A204.1 (cell line): ENCODE results near the gene ITIH5.

Source experiments
- FAIRE-seq: peaks from 2 replicates; lab custom pipeline; 2012; peaks lifted over from hg19 to GRCh38; lab: Jason Lieb, UNC

Gene ITIH5

DNA sequence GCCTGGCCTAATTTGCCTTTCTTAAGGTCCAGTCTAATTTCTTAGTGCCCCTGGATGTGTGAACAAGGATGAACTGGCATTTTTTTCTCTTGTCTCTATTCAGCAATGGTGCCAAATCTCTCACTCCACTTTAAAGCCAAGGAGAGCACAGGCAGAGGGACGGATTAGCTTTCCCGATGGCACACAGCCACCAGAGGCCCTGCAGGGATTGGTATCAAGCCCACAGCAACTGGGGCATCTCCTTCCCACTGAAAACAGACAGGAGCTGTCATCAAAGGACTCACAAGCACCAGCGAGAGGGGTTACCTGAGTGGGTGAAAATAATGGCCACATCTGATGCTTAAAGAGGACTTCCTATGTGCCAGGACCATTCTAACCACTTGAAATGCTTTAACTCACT is 83.1 kb downstream of the ITIH5 start:
- no peak for FAIRE-seq

DNA sequence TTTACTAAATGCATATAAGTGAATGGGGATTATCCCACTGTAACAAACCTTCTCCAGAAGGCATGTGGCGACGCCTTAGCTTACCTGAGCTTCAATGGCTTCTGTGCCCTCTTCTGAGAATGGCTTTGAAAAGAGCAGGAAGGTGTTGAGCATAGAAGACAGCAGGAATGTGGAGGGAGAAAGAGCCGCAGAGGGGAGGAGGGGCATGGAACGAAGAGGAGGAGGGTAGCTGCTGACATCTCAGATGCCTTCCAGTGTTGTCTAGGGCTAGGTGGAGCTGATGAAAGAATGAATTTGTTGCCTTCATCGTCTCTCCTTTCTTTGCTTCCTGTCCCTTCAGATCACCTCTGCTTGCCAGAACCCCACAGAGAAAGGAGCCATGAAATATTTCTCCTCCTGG is 86.2 kb downstream of the ITIH5 start:
- FAIRE-seq: no peak

DNA sequence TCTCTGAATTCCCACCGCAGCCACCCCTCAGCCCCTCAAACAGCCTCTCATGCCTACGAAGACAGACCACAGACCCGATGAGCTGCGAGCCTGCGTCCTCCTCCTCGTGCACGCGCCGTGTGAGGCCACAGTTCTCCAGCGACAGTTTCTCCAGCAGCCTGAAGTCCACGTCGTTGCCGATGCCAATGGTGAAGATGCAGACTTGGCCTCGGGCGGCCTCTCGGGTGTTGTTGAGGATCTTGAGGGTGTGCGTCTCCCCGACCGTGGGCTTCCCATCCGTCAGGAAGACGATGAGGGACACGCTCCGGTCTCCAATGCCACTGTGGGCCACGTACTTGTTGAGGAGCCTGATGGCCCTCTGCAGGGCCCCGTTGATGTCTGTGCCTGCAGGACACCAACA is 87.1 kb downstream of the ITIH5 start:
- no peak for FAIRE-seq

DNA sequence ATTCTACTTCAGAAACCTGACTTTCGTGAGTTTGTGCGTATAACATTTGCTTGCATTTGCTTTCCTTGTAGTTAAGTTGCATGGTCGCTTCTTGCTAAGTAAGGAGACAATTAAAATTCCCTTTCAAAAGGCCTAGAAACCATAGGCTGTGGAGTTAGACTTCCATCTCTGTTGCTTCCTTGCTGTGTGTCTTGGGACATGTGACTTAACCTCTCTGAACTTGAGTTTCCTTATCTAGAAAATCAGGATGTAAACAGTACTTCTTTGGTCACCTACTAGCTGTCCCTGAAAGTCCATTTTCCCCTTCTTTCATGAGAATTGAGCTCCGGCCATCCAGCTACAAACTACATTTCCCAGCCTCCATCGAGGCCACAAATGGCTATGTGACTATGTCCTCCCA is 89.2 kb downstream of the ITIH5 start:
- FAIRE-seq: no peak

DNA sequence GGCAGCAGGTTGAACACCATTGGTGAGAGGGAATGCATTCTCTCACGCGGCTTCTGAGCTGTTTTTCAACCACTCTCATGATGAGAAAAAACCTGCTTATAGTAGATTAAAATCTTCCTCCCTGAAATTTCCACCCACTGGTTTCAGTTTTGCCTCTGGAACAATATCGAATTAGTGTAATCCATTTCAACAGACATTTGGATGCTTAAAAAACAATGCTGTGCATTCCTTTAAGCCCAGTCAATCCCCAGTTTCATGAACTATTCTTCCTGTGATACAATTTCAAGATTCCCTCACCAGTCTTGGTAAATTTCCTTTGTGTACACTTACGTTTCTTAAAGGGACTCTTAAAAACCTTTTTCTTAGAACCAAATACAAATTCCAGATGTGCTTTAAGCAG is 89.6 kb downstream of the ITIH5 start:
- FAIRE-seq: no peak

DNA sequence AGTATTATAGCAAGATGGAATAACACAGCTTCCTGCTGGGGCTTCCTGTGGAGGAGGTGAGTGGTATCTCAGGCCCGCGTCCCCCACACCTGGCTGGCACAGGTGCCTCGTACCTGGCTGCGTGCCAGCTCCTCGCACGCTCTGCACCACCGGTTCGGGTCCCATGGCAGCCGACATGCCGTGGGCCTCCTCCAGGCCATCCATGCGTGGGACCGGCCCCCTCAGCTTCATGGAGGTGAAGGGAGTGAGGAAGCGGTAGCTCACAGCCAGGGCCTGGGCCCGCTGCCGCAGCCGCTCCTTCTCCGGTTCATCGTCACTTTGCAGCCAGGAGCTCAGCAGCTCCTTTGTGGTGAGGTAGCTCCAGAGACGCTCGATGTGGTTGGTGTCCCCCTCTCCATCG is 90.4 kb downstream of the ITIH5 start:
- no peak for FAIRE-seq

DNA sequence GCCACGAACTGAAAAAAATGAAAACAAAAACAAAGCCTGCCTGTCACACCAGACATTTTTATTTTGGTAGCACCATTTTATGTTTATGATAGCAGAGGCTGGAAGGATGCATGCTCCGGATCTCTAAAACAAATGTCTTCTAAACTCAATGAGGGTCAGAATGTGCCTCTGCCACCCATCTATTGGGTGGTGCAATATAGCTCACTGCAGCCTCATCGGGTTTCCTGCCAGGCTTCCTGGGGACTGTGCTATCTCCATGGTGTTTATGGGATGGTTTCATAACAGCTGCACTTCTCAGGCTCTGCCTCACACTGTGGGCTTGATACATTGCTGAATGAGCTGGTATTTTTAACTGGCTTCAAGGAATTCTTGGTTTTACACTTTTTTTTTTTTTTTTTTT is 94.4 kb downstream of the ITIH5 start:
- no peak for FAIRE-seq

DNA sequence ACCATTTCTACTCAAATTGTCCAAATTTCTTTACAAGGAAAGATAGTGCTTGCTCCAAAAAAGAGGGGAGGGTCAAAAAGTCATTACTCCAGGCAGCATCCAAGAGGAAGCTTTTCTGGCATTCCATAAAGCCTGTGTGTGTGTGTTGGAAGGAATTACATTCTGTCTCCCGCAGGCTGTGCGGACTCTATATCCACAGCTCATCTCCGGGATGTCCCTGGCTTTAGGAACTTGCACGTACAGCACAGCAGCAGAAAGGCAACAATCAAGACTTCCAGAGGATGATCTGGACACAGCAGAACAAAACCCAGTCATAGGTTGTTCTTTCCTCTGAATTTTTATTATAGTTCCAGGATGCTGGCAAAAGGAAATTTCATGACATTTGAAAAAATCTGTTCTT is 94.8 kb downstream of the ITIH5 start:
- FAIRE-seq: no peak

DNA sequence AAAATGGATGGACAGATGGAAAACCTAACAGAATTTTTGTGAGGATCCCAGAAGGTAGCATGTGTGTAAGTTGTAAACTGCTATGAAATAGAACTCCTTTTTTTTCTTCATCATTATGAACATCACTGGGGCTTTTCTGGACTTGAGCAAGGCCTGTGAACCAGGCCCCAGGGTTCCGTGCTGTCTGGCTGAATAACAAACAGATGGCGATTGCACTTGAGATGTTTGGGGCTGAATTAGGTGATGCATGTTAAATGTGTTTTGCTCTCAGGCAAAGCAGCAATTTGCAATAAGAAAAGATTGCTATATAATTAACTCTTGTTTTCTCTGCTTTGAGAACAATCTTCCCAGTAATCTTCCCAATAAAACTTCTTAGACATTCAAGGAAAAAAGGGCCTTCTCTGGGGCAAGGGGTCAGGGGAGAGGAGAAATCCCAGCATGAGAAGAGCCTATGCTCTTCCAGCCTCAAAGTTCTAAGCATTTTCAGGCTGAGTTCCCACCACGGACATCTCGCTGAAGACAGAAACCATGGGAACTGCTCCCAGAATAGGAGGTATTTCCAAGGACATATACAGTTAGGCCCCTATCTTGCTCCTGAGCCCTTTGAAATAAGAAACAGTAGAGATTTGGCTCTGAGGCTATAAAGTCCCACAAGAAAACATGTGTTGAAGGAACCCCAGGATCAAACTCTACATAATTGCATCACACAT is 98.7 kb downstream of the ITIH5 start:
- FAIRE-seq: no peak

DNA sequence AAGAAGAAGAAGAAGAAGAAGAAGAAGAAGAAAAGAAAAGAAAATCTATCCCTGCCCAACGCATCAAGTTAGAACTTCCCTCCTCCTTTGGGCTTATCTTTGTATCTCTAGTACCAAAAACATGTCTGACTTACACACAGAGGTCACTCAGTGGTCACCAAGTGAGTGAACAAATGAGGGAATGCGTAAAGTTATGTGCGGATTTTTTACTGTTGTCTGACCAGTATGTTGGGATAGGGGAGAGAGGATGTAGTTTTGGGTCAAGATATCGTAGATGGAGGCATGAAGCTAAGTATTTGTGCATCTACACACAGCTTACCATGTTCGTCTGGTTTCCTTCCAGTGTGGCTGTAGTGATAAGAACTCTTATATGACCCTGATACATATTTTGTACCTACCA is 99.9 kb downstream of the ITIH5 start:
- FAIRE-seq: no peak

DNA sequence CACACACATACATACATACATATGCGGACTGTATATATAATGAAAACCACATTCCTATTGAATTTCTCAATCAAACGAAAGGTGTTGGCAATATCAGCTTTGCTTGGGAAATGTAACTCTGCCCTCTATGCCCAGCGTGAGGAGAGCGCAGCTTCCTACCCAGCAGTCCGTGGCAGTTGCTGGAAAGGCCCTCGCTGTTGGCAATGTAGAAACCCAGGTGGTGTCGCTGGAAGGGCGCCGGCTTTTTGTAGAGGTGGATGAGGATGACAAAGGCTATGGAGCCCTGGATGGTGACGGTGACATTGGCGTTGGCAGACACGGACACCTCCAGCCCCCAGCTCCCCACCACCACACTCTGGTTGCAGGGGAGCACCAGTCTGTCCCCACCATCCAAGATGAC is 100.9 kb downstream of the ITIH5 start:
- FAIRE-seq: no peak

DNA sequence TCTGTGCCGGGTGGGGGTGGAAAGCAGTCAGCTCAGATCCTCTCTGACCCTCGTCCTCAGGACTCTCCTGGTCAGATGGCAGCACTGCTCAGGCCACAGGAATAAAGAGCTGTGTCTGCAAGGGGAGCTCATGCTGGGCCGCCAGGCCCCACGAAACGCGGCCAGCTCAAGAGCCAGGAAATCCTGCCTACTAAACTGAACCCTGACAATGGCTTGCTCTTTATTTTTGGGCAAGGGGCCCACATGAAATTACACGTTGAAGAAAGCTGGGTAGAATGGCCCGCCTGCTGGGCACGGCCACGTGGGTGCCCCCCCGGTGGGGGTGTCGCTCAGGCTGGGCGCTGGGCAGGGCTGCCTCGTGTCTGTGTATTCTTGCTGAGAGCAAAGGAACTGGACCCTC is 103.0 kb downstream of the ITIH5 start:
- no peak for FAIRE-seq

DNA sequence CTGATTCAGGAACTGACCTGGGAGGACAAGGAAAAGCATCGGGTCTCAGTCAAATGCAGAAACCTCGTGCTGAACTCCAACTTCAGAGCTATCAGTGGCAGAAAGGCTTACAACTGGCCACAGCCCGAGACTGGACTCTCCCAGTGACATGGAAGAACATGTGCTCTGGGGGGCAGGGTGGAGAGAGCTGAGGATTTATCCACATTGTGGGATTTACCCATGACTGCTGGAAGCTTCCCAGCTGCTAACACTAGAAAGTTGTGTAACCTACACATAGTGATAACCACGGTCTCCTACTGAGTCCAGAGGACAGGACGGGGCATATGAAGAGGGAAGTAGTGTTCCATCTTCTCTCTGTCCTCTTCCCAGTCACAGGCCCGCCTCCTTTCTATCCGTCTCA is 103.4 kb downstream of the ITIH5 start:
- no peak for FAIRE-seq

DNA sequence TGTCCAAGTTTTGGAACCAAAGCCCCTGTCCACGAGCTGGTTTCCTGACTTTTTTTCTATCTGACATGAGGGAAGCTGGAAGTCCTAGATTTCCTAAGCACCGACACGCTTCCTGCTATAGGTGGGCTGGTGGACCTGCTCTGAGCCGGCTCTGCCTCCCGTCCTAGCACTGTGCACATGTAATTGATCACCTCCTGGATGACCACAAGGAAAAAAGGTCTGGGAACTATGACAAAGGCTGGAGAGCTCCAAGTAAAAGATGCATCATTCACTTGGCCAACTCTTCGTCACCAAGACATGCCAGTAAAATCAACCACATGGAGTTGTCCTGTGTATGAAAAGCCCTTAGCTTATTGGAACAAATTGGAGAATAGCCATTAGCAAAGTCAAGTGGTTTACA is 104.8 kb downstream of the ITIH5 start:
- no peak for FAIRE-seq

DNA sequence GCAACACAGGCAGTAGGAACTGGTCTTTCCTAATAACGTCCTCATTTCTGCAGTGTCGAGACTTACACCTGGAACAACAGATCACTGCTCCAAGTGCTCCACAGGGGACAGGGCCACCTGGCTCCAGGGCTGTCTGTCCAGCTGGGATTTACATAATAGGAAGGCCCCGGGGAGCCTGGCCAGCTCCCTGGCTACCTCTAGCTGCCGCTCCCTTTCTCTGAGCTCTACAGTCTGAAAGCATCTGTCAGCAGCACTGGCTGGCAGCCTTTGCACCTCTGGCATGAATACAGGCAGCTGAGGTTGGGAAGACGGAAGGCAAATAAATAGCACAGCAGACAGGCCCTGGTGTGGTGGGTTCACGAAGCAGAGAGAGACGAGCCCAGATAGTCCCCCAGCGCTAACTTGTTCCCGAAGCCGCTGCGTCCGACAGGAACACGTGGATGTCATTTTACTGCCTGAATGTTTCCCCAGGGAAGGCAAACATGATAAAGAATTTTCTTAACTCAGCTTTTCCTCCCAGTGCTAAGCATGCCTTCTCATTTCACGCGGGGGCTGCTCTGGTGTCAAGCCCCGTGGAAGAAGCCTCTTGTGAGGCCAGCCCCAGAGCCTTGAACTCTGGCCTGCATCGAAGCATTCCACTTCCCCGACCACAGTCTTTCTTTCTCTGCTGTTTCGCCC is 105.4 kb downstream of the ITIH5 start:
- FAIRE-seq: no peak

DNA sequence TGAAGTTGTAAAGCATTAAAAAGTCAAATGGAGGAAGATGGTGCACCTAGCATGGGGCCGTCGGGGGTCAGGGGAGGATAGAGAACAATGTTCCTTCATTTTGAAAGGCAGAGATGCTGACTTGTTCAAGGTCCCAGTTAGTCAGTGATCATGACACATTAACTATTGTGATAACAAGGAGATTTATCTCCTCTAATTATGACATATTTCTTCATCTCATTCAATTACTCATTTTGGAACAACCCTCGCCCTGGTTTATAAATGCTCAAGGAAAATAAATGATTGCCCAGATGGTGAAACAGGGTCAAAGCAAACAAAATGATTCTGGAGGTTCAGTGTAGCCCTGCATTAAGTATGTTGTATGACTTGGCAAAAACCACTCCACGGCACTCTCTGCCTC is 106.2 kb downstream of the ITIH5 start:
- FAIRE-seq: no peak

DNA sequence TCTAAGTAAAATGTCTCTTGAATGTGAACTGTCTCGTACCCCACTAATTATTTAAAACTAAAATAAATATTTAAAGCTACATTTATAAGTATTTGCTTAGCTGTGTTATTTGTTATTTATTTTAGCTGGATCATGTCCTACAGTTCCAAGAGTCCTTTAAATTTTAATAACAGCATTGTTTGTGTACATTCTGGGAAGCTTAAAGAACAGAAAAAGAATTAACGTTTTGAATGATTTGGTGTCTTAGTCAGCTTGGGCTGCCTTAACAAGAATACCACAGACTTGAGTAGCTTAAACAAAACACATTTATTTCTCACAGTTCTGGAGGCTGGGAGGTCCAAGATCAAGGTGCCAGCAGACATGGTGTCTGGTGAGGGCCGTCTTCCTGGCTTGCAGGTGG is 107.4 kb downstream of the ITIH5 start:
- FAIRE-seq: no peak

DNA sequence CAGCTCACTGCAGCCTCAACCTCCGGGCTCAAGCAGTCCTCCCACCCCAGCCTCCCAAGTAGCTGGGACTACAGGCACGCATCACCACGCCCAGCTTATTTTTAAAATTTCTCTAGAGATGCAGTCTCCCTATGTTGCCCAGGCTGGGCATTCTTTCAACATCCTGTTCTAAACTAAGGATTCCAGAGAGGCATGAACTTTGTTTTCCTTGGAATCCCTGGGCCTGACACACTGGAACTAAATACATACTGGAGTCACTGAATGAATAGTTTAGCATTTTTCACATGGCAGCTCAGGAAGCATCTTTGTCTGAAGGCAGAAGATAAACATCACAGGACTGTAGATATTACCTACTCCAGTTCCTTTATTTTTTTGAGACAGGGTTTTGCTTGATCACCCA is 108.7 kb downstream of the ITIH5 start:
- FAIRE-seq: no peak

DNA sequence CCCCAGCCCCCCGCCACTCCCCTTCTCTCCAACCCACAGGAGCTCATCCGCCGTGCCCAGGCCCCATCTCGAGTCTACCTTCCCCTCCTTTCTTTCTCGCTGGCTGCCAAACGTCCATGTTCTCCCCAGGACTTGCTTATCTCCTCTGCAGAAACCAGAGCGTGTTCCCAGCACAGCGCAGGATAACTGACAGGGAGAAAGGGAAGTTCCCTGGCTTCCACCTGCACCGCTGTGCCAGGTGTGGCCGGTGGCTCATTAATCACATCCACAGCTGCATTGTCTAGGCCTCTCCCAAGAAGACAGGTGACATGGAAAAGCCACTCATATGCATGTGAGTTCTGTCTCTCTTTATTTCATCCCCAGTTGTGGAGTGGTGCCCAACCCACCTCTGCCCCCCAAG is 113.2 kb downstream of the ITIH5 start:
- FAIRE-seq: no peak

DNA sequence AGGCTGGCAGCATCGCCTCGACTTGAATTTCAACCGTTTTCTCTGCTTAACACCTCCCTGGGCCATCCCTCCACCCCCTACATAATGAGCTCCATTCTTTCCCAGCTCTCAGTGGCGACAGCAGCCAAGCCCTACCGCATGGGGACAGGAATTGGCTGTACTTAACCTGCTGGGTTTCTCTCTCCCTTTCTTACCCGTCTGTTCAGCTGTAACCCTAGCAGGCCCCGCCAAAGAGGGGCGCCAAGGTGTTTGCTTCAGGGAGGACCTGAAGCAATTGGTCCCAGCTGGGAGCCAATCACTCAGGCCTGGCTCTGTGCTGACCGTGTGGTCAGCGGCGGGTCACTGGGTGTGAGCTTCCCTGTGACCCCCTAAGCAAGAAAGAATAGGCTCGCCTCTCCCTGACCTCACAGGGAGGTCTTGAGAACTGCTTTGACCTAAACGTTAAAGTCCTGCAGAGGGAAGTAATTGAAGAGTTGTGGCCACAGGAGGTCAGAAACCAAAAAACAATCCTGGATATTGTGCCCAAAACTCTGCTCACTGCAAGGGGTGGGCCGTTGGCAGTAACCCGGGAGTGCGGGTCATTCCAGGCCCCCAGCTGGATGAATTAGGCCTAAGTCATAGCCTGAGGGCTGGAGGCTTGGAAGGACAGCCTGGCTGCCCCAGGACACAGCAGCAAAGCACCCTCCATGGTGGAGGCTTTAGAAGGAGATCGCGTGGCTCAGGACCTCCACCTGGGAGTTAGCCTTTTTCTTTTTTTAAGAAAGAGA is 114.6 kb downstream of the ITIH5 start:
- no peak for FAIRE-seq

DNA sequence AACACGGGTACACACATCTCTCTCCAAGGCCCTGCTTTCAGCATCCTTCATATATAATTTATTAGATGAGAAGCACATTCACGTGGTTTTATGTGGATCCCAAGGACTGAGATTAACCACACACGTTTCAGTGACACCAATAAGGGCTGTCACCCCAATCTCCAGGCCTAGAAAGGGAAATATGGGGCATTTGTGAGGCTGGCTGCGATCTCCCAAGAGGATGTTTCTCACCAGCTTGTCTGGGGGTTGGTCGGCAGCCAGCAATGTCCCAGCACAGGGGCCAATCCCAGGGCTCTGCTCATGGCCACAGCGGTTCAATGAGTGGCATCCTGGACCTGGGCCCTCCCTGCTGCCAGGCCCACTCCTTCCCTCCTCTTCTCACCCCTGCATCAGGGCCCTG is 115.5 kb downstream of the ITIH5 start:
- no peak for FAIRE-seq

DNA sequence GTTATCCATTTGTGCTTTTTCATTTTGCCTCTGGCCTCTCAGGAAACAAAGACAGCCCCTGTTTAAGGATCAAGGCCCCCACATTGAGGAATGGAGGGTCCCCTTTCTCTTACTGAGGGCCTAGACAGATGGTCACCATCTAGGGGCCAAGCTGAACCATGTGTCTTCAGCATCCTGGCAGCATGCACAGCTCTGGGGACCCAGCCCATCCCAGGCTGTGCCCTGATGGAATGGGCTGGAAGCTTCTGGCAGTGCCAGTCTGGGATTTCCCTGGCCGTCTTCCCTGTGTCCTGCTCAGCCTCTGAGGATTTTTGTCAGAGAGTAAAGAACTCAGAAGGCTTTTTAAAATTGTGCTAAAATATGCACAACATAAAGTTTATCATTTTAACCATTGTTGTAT is 116.8 kb downstream of the ITIH5 start:
- no peak for FAIRE-seq

DNA sequence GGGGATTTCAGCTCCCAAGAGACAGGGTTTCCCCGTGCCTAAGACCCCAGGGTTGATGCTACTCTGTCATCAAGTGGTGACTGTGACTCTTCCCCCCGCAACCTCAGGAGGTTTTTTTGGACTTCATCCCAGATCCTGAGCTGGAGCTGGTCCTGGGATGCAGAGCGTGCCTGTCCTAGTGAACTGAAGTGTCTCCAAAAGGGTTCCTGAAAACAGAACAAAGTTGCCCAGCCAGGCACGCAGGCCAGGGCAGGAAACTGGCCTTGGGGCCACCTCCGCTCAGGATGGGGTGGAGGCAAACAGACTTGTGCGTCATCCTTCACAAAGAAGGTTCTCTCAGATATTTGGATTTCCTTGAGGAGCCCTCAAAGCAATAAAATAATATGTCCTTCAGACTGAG is 118.9 kb downstream of the ITIH5 start:
- no peak for FAIRE-seq

DNA sequence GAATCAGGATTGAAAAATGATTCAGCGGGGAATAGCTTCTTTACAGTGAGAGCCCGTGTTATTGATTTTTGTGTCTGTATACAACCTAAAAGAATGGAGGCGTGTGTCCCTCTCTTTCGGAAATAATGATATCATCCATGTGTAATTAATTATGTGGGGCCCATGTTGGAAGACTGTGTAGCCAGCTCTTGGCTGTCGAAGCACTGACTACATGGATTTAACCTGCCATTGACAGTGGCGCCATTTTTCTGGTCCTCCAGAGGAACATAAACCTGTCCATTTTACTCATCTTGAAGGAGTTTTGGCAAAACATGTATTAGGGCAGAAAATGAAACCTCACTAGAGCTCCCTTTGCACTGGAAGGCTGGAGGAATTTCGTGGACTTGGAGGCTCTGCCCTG is 119.6 kb downstream of the ITIH5 start:
- FAIRE-seq: no peak
